H1 (cell line): ENCODE measurements around the gene MRAP. TPM values are rescaled to one million over a fixed set of nuclear protein-coding genes. Genes with fewer than 3 reads are reported as not detected.

Source experiments
- CTCF ChIA-PET: fragments of 300-600 bp; sonication (Branson Sonifier 250); formaldehyde crosslinking; loops from one replicate; lab custom pipeline; 2021; ENCODE audit not compliant: partially characterized antibody; lab: Charles Lee
- POLR2A ChIA-PET: fragments of 300-600 bp; sonication (Branson Sonifier 250); formaldehyde crosslinking; loops from one replicate; lab custom pipeline; 2021; ENCODE audit warnings: inconsistent platforms; ENCODE audit not compliant: partially characterized antibody; lab: Charles Lee
- DNase-seq, 2 experiments: peaks; one replicate each; pipeline versions ENCODE4 v3.0.0 to v3.0.0-alpha.2; 2010 to 2022; ENCODE audit warnings: low spot score in 2 of 2, low read depth in 1 of 2, mixed read lengths in 1 of 2
- FAIRE-seq: peaks from 2 replicates; lab custom pipeline; 2011; peaks lifted over from hg19 to GRCh38; lab: Jason Lieb, UNC
- H2AFZ ChIP-seq: 2 replicates; pipeline ENCODE4 v1.8.1; 2012; ENCODE audit warnings: low read length, inconsistent platforms
- H2AK5ac ChIP-seq: 2 replicates; pipeline ENCODE4 v1.6.1; 2013; ENCODE audit warnings: low read depth, low read length
- H2BK120ac ChIP-seq: replicated peaks from 2 replicates; pipeline ENCODE3; 2013; ENCODE audit warnings: low read depth, low read length, inconsistent platforms
- H2BK12ac ChIP-seq: 2 replicates; pipeline ENCODE4 v1.6.1; 2013; ENCODE audit warnings: low read depth, low read length
- H2BK15ac ChIP-seq: 2 replicates; pipeline ENCODE4 v1.6.1; 2013; ENCODE audit warnings: low read length
- H2BK20ac ChIP-seq: 2 replicates; pipeline ENCODE4 v1.6.1; 2013; ENCODE audit warnings: low read length
- H2BK5ac ChIP-seq: 2 replicates; pipeline ENCODE4 v1.6.1; 2013; ENCODE audit warnings: low read depth, low read length
- H3K14ac ChIP-seq: 2 replicates; pipeline ENCODE4 v1.6.1; 2013; ENCODE audit warnings: inconsistent platforms; ENCODE audit not compliant: insufficient read length
- H3K18ac ChIP-seq: 2 replicates; pipeline ENCODE4 v1.6.1; 2013; ENCODE audit warnings: low read length; ENCODE audit errors: extremely low read depth
- H3K23ac ChIP-seq: 2 replicates; pipeline ENCODE4 v1.6.1; 2013; ENCODE audit warnings: inconsistent platforms; ENCODE audit not compliant: insufficient read length
- H3K23me2 ChIP-seq: 2 replicates; pipeline ENCODE4 v1.6.1; 2013; ENCODE audit warnings: low read depth, low read length
- H3K27ac ChIP-seq: 2 replicates; pipeline ENCODE4 v1.6.1; 2011; ENCODE audit warnings: low read depth, low read length, inconsistent platforms
- H3K27me3 ChIP-seq, 4 experiments: replicated peaks in 1 of 4; 1 replicate in 1 of 4; 2 replicates in 3 of 4; pipeline versions ENCODE4 v1.6.1 to v1.8.1; 2011 to 2013; ENCODE audit warnings: low read length in 3 of 4, mild to moderate bottlenecking in 3 of 4, inconsistent platforms in 2 of 4, mixed read lengths in 2 of 4, moderate library complexity in 1 of 4; ENCODE audit not compliant: control insufficient read depth in 3 of 4, insufficient read depth in 3 of 4; ENCODE audit errors: extremely low read depth in 1 of 4
- H3K36me3 ChIP-seq, 4 experiments: 2 replicates each; pipeline versions ENCODE4 v1.6.1 to v1.8.1; 2011 to 2013; ENCODE audit warnings: mild to moderate bottlenecking in 4 of 4, low read length in 3 of 4, moderate library complexity in 2 of 4, control low read depth in 1 of 4, inconsistent platforms in 1 of 4; ENCODE audit not compliant: insufficient read depth in 4 of 4, control insufficient read depth in 2 of 4
- H3K4ac ChIP-seq: replicated peaks from 2 replicates; pipeline ENCODE3; 2013; ENCODE audit warnings: low read length, low read depth, mixed read lengths, inconsistent platforms; ENCODE audit not compliant: insufficient read length
- H3K4me1 ChIP-seq, 4 experiments: replicated peaks in 1 of 4; 1 replicate in 1 of 4; 2 replicates in 3 of 4; pipeline versions ENCODE4 v1.6.1 to v1.8.1; 2011 to 2013; ENCODE audit warnings: low read length in 3 of 4, inconsistent platforms in 2 of 4, mixed read lengths in 1 of 4; ENCODE audit not compliant: insufficient read depth in 4 of 4, control insufficient read depth in 3 of 4
- H3K4me2 ChIP-seq, 2 experiments: 2 replicates each; pipeline versions ENCODE4 v1.6.1 to v1.8.1; 2011 to 2013; ENCODE audit warnings: low read depth in 2 of 2, low read length in 2 of 2, control low read depth in 1 of 2, inconsistent platforms in 1 of 2, mild to moderate bottlenecking in 1 of 2; ENCODE audit not compliant: insufficient read depth in 1 of 2
- H3K4me3 ChIP-seq, 4 experiments: fragments of 200-600, 300-600 bp in 1 of 4; sonication (generic), shearing (Covaris generic), sonication (Bioruptor Twin) in 1 of 4; 2 replicates each; pipeline versions ENCODE4 v1.5.1 to v1.8.1; 2011 to 2016; ENCODE audit warnings: low read length in 4 of 4, low read depth in 3 of 4, control low read depth in 2 of 4, inconsistent platforms in 2 of 4, mild to moderate bottlenecking in 2 of 4, mixed read lengths in 1 of 4, moderate library complexity in 1 of 4; ENCODE audit not compliant: insufficient read depth in 2 of 4; ENCODE audit errors: extremely low read depth in 1 of 4
- H3K56ac ChIP-seq: replicated peaks from 2 replicates; pipeline ENCODE3; 2013; ENCODE audit warnings: low read depth, mild to moderate bottlenecking, mixed read lengths, low read length, inconsistent platforms; ENCODE audit not compliant: insufficient read length
- H3K79me1 ChIP-seq: 2 replicates; pipeline ENCODE4 v1.6.1; 2013; ENCODE audit warnings: low read depth, low read length, control low read depth
- H3K79me2 ChIP-seq, 2 experiments: 2 replicates each; pipeline versions ENCODE4 v1.6.1 to v1.8.1; 2012 to 2013; ENCODE audit warnings: low read length in 2 of 2, mild to moderate bottlenecking in 2 of 2, inconsistent platforms in 1 of 2; ENCODE audit not compliant: insufficient read depth in 2 of 2, control insufficient read depth in 1 of 2
- H3K9ac ChIP-seq, 4 experiments: replicated peaks in 1 of 4; 1 replicate in 1 of 4; 2 replicates in 3 of 4; pipeline versions ENCODE4 v1.6.1 to v1.8.1; 2011 to 2013; ENCODE audit warnings: low read depth in 3 of 4, low read length in 3 of 4, control low read depth in 2 of 4, mild to moderate bottlenecking in 2 of 4, moderate library complexity in 2 of 4, inconsistent platforms in 1 of 4; ENCODE audit errors: extremely low read depth in 1 of 4
- H3K9me3 ChIP-seq, 2 experiments: 2 replicates each; pipeline versions ENCODE4 v1.6.1 to v1.8.1; 2012 to 2013; ENCODE audit warnings: mild to moderate bottlenecking in 2 of 2, moderate library complexity in 2 of 2, control low read depth in 1 of 2, inconsistent platforms in 1 of 2, low read depth in 1 of 2, low read length in 1 of 2, mixed read lengths in 1 of 2; ENCODE audit not compliant: insufficient read depth in 2 of 2
- H4K20me1 ChIP-seq, 2 experiments: replicated peaks in 1 of 2; 2 replicates each; pipeline versions ENCODE3 to v1.8.1; 2011 to 2013; ENCODE audit warnings: inconsistent platforms in 2 of 2, low read length in 2 of 2, mild to moderate bottlenecking in 1 of 2; ENCODE audit not compliant: insufficient read depth in 2 of 2, control insufficient read depth in 1 of 2
- H4K5ac ChIP-seq: 2 replicates; pipeline ENCODE4 v1.6.1; 2013; ENCODE audit warnings: low read length, low read depth, mixed read lengths, inconsistent platforms; ENCODE audit not compliant: insufficient read length
- H4K8ac ChIP-seq: 2 replicates; pipeline ENCODE4 v1.8.0; 2013; ENCODE audit warnings: mild to moderate bottlenecking, moderate library complexity, low read length, inconsistent platforms; ENCODE audit not compliant: insufficient read depth; ENCODE audit errors: extremely low read depth
- H4K91ac ChIP-seq: replicated peaks from 2 replicates; pipeline ENCODE3; 2013; ENCODE audit warnings: low read length, mixed read lengths, inconsistent platforms; ENCODE audit not compliant: insufficient read length
- CBX5 ChIP-seq: fragments of 300-800, 300-1000 bp; sonication (generic); IDR thresholded peaks from 2 replicates; pipeline ENCODE4 v1.7.1; 2016; ENCODE audit warnings: antibody characterized with exemption, low read length, low read depth
- EZH2 ChIP-seq: fragments of 200-600 bp; sonication (generic); IDR thresholded peaks from 2 replicates; pipeline ENCODE4 v1.7.1; 2012; ENCODE audit warnings: low read depth, mild to moderate bottlenecking, moderate library complexity, low read length, inconsistent platforms; ENCODE audit not compliant: severe bottlenecking
- TBP ChIP-seq: IDR thresholded peaks from 2 replicates; pipeline ENCODE4 v1.6.1; 2011; ENCODE audit warnings: low read depth, low read length, improper control_type of control experiment
- TCF12 ChIP-seq: IDR thresholded peaks from 2 replicates; pipeline ENCODE4 v1.6.1; 2011; ENCODE audit warnings: low read depth, mild to moderate bottlenecking, low read length
- WGBS, 2 experiments: shearing (Covaris generic) in 1 of 2; methylation state at CpG; one replicate each; pipeline versions ENCODE4 v1.1.6 to v1.1.7; 2013 to 2015; ENCODE audit warnings: low lambda C conversion rate in 2 of 2, mixed read lengths in 2 of 2, inconsistent platforms in 1 of 2, low coverage in 1 of 2, missing lambda C conversion rate in 1 of 2; ENCODE audit not compliant: insufficient replicate concordance in 2 of 2, insufficient coverage in 1 of 2, insufficient read length in 1 of 2; ENCODE audit errors: extremely low coverage in 1 of 2, missing lambda C conversion rate in 1 of 2; 5-methylcytosine and 5-hydroxymethylcytosine counted together
- polyA plus RNA-seq, 7 experiments: library from polyadenylated mRNA; depleted of rRNA in 3 of 7; stranded (reverse) in 5 of 7; unstranded in 2 of 7; fragments of >200 nt in 5 of 7; fragments of 200-250 nt in 2 of 7; gene quantifications; 1 replicate in 5 of 7; 2 replicates in 1 of 7; 4 replicates in 1 of 7; pipeline versions ENCODE4 v1.2.1 to v1.2.3, GENCODE V29; 2011 to 2013; ENCODE audit warnings: missing spikeins in 2 of 7, mixed read lengths in 2 of 7
- total RNA-seq: library from RNA; stranded (reverse); fragmentation: NEBNext Ultra II Directional; extraction: Animal tissue kit (Norgen Biotek cat#: 25700); gene quantifications from 2 replicates; pipeline ENCODE4 v1.2.1, GENCODE V29; 2021

The MRAP gene
- total and polyA plus RNA-seq, 2 of the 8 experiments (the other 6 are each of a cell fraction or from before 2014, with no cell fraction given) = not detected

DNA sequence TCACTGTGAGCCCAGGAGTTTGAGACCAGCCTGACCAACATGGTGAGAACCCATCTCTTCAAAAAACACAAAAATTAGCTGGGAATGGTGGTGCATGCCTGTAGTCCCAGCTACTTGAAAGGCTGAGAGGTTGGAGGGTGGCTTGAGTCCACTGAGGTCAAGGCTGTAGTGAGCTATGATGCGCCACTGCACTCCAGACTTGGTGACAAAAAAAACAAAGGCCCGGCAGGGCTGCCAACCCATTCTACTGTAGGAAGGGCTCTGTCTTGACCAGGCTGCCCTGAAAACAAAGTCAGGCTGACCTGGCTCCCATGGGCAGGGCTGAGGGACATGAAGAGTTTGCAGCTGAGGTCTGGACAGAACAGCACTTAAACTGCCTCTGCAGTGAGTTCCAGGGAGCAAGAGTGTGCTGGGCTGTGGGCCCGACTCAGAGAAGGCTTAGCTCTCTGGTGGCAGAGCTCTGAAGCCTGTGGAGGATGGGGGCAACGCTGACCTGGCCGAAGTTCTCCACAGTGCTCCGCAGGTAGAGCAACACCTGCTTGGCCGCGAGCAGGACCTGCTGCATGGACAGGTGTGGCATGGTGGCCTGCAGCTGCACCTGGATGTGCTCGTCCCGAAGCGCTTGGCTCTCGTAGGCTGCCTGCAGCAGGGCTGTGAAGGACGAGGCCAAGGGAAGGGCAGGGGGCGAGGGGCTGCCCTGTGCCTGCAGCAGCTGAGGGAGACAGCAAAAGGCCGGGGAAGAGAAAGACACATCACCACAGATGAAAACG is 51.7 kb downstream of the MRAP start:
- Histone ChIP-seq H3K79me1 (no peaks in the 10 kb centered on the region), H3K27me3 (no peaks in the 10 kb centered on the region), H3K14ac (no peak overlapping the region), H2AK5ac (no peak overlapping the region), H2BK20ac (no peak overlapping the region), H3K23me2 (no peaks in the 10 kb centered on the region), H4K91ac (no peak overlapping the region), H2BK120ac (no peak overlapping the region), H4K20me1 (peaks cover 5 to 10% of the 10 kb centered on the region in 2 experiments), H2BK5ac (no peak overlapping the region), H3K27ac (no peak overlapping the region), H3K56ac (no peak overlapping the region), H4K5ac (no peak overlapping the region), H4K8ac (no peak overlapping the region)
- no peak for FAIRE-seq
- WGBS, 2 experiments = 94% methylated on average over 16 of the region's 16 CpGs; no CpG with 5 or more reads in 1 of the 2 experiments
- CTCF ChIA-PET = interaction anchor here (0.9 to 1.7 kb wide), 3 partner anchors 9 to 17 kb away, joined by 3 to 9 read pairs (median 6); no protein-coding TSS in a partner anchor
- no peak for TF ChIP-seq TBP
- TF ChIP-seq TCF12 = no peak
- TF ChIP-seq CBX5 = no peak
- no peak for TF ChIP-seq EZH2
- TF ChIP-seq, all 59 proteins: peak for 0
- Histone ChIP-seq H3K4me3 (no peak overlapping the region), H3K79me2 (no peaks in the 10 kb centered on the region), H3K23ac (no peak overlapping the region), H2BK12ac (no peak overlapping the region), H3K36me3 (peaks cover 48 to 89% (median 84%) of the 10 kb centered on the region in 4 experiments), H2AFZ (no peak overlapping the region), H3K9ac (no peak overlapping the region), H2BK15ac (no peak overlapping the region), H3K9me3 (no peaks in the 10 kb centered on the region), H3K4me2 (no peak overlapping the region), H3K4ac (no peak overlapping the region), H3K18ac (no peak overlapping the region), H3K4me1 (no peaks in the 10 kb centered on the region)
- no peak for DNase-seq
- POLR2A ChIA-PET = no interaction called here
